ENCODE results near the gene HTR2A. TPM values are rescaled to one million over a fixed set of nuclear protein-coding genes. Genes with fewer than 3 reads are reported as not detected.

Gene HTR2A
- total RNA-seq, 1 donor from 2014 or later: 2.2 TPM

DNA sequence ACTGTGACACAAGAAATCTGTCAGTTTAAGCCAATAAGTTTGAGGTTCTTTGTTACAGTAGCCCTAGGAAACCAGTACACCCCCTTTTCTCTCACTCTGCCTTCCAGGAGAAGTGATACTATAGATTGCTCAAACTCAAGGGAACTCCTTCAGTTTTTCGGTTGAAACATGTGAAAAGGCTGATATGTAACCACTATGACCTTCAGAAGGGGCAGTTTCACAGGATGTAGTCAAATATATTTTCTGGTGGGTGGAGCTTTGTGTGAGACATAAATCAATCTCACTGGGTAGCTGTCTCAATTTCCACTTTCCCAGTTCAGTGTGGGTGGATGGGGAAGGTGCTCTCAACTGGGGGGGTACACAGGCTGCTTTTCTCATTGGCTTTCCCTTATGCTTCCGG lies 41.7 kb downstream of the HTR2A start:
- Histone ChIP-seq H3K4me1 (no peaks in the 10 kb centered on the region), H3K9me3 (no peaks in the 10 kb centered on the region), H3K27me3 (no peaks in the 10 kb centered on the region), H3K36me3 (no peaks in the 10 kb centered on the region), H3K4me3 (no peak overlapping the region), H3K27ac (no peak overlapping the region)
- no peak for DNase-seq (ENCODE audit: extremely low spot score in 2 of 2)
- TF ChIP-seq, protein P1, sequence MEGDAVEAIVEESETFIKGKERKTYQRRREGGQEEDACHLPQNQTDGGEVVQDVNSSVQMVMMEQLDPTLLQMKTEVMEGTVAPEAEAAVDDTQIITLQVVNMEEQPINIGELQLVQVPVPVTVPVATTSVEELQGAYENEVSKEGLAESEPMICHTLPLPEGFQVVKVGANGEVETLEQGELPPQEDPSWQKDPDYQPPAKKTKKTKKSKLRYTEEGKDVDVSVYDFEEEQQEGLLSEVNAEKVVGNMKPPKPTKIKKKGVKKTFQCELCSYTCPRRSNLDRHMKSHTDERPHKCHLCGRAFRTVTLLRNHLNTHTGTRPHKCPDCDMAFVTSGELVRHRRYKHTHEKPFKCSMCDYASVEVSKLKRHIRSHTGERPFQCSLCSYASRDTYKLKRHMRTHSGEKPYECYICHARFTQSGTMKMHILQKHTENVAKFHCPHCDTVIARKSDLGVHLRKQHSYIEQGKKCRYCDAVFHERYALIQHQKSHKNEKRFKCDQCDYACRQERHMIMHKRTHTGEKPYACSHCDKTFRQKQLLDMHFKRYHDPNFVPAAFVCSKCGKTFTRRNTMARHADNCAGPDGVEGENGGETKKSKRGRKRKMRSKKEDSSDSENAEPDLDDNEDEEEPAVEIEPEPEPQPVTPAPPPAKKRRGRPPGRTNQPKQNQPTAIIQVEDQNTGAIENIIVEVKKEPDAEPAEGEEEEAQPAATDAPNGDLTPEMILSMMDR (IDR thresholded peaks at IDR 0.05): no peak
- no peak for TF ChIP-seq POLR2A (IDR thresholded peaks at IDR 0.05)
- TF ChIP-seq POLR2AphosphoS5 (IDR thresholded peaks at IDR 0.05; ENCODE audit: insufficient read depth in 1 of 2, low read depth in 1 of 2): no peak
- intact Hi-C loops (cut with DNase I): no loop called here

DNA sequence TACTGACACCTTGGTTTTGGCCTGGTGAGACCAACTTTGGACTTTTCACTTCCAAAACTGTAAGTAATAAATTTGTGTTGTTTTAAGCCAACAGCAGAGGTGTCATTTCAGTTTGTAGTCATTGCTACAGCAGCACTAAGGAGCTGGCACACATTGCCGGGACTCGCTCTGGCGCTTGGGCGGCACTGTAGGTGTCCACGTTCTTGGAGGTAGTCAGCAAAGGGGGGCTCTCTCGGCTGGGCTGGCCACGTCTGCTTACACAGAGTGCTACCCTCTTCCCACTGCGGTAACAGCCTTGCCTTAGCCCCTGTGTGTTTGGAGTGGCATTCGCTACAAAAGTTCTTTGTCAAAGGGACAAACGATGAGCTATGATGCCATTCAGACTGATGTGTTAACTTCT lies 44.7 kb downstream of the HTR2A start:
- Histone ChIP-seq H3K27me3 (no peaks in the 10 kb centered on the region), H3K27ac (no peak overlapping the region), H3K9me3 (no peaks in the 10 kb centered on the region), H3K36me3 (no peaks in the 10 kb centered on the region), H3K4me1 (no peaks in the 10 kb centered on the region), H3K4me3 (no peak overlapping the region)
- no peak for TF ChIP-seq POLR2A (IDR thresholded peaks at IDR 0.05)
- no peak for TF ChIP-seq POLR2AphosphoS5 (IDR thresholded peaks at IDR 0.05; ENCODE audit: insufficient read depth in 1 of 2, low read depth in 1 of 2)
- TF ChIP-seq, protein P1 (IDR thresholded peaks at IDR 0.05): no peak
- intact Hi-C loops (cut with DNase I): no loop called here
- DNase-seq (ENCODE audit: extremely low spot score in 2 of 2): no peak

DNA sequence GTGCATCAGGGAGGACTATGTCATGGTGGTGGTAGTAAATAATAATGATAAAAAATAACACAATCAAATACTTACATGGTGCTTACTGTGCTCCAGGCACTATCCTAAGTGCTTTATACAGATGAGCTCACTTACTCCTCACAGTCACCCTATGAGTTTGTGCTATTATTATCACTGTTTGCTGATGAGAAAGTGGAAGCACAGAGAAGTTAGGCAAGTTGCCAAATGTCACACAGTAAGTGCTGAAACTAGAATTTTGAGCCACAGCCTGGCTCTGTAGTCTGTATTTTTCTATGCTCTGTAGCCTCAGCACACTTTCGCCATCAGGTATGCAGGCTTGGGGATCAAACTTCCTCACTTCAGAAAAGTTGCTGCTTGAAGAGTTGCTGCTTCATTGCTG lies 46.6 kb downstream of the HTR2A start:
- TF ChIP-seq POLR2A (IDR thresholded peaks at IDR 0.05): no peak
- TF ChIP-seq POLR2AphosphoS5 (IDR thresholded peaks at IDR 0.05; ENCODE audit: insufficient read depth in 1 of 2, low read depth in 1 of 2): no peak
- TF ChIP-seq, protein P1 (IDR thresholded peaks at IDR 0.05): no peak
- Histone ChIP-seq H3K9me3 (no peaks in the 10 kb centered on the region), H3K4me3 (no peak overlapping the region), H3K36me3 (no peaks in the 10 kb centered on the region), H3K4me1 (no peaks in the 10 kb centered on the region), H3K27ac (no peak overlapping the region), H3K27me3 (no peaks in the 10 kb centered on the region)
- no peak for DNase-seq (ENCODE audit: extremely low spot score in 2 of 2)
- intact Hi-C loops (cut with DNase I): no loop called here

DNA sequence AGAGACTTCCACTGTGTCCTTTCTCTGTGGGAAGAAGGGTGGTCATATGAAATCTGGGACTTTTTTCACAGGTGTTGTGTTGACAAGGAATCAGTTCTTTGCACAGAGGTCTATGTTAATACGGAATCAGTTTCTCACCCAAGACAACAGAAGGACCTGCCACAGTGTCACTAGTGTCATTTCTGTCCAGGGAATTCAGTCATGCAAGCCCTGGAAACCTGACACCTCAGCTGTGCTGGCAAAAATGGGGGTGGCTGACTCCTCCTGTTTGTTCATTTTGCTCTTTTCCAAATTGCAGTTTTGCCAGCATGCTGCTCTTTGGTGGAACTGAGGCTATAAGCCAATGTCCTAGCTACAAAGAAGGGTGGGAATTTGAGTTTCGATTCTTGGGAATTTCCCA lies 50.1 kb downstream of the HTR2A start:
- Histone ChIP-seq H3K36me3 (no peaks in the 10 kb centered on the region), H3K9me3 (no peaks in the 10 kb centered on the region), H3K27me3 (no peaks in the 10 kb centered on the region), H3K4me1 (no peaks in the 10 kb centered on the region), H3K27ac (no peak overlapping the region), H3K4me3 (no peak overlapping the region)
- DNase-seq (ENCODE audit: extremely low spot score in 2 of 2): no peak
- TF ChIP-seq POLR2A (IDR thresholded peaks at IDR 0.05): no peak
- intact Hi-C loops (cut with DNase I): no loop called here

DNA sequence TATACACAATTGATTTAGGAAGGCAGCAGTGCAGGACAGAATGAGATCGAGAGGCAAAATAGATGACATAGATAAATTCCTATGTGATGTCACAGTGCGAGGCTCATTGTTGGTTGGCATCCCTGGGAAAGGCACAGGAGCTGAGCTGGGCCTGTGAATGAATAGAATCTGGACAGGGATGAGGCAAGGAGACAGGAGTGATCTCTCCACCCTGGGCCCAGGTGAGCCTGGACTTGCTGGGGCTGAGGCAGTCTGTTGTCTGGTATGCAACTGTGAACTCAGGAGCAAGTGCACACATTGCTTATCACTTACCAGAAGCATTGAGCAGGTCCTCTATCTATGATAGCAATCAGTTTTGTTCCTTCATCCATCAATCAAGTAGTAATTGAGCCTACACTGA lies 51.7 kb downstream of the HTR2A start:
- TF ChIP-seq POLR2AphosphoS5 (IDR thresholded peaks at IDR 0.05; ENCODE audit: insufficient read depth in 1 of 2, low read depth in 1 of 2): no peak
- no peak for TF ChIP-seq POLR2A (IDR thresholded peaks at IDR 0.05)
- TF ChIP-seq, protein P1 (IDR thresholded peaks at IDR 0.05): no peak
- H3K27me3 ChIP-seq: no peaks in the 10 kb centered on the region
- no peaks in the 10 kb centered on the region for H3K4me1 ChIP-seq
- no peak overlapping the region for H3K4me3 ChIP-seq
- DNase-seq (ENCODE audit: extremely low spot score in 2 of 2): no peak
- no peaks in the 10 kb centered on the region for H3K36me3 ChIP-seq
- H3K9me3 ChIP-seq: no peaks in the 10 kb centered on the region
- H3K27ac ChIP-seq: no peak overlapping the region
- intact Hi-C loops (cut with DNase I): no loop called here

DNA sequence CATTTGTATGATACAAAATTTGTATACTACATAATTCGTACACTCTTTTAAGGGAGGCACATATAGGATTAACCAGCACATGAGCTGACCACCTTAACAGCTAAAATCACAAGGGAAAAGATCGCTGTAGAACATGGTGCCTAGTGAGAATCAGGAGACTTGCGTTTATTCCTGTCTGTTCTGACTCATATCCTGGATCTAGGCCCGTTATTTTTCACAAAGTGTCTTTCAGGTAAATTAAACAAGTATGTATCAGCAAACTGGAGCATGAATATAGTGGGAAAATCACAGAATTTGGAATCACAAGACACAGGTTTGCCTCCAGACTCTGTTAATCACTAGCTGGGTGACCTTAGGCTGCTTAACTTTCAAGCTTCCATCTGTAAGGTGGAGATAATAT lies 52.4 kb downstream of the HTR2A start:
- H3K36me3 ChIP-seq: no peaks in the 10 kb centered on the region
- H3K4me1 ChIP-seq: no peaks in the 10 kb centered on the region
- intact Hi-C loops (cut with DNase I): no loop called here
- no peak overlapping the region for H3K27ac ChIP-seq
- no peak overlapping the region for H3K4me3 ChIP-seq
- no peaks in the 10 kb centered on the region for H3K9me3 ChIP-seq
- no peak for DNase-seq (ENCODE audit: extremely low spot score in 2 of 2)
- H3K27me3 ChIP-seq: no peaks in the 10 kb centered on the region
- TF ChIP-seq POLR2A (IDR thresholded peaks at IDR 0.05) (no peak), POLR2AphosphoS5 (IDR thresholded peaks at IDR 0.05; ENCODE audit: insufficient read depth in 1 of 2, low read depth in 1 of 2) (no peak)
- TF ChIP-seq, protein P1 (IDR thresholded peaks at IDR 0.05): no peak
